Glomerular visceral epithelial cell (primary cell): Measurements from ENCODE around the gene ACSL3.
"Not testable (repeated sequence)": the region's sequence is repeated elsewhere in the genome, so short reads cannot be mapped to it uniquely, and the experiment has no call there.

ENCODE experiments used
- DNase-seq: peaks from one replicate; pipeline ENCODE4 v3.0.0-alpha.2; 2016; ENCODE audit errors: extremely low spot score

ACSL3 gene

DNA sequence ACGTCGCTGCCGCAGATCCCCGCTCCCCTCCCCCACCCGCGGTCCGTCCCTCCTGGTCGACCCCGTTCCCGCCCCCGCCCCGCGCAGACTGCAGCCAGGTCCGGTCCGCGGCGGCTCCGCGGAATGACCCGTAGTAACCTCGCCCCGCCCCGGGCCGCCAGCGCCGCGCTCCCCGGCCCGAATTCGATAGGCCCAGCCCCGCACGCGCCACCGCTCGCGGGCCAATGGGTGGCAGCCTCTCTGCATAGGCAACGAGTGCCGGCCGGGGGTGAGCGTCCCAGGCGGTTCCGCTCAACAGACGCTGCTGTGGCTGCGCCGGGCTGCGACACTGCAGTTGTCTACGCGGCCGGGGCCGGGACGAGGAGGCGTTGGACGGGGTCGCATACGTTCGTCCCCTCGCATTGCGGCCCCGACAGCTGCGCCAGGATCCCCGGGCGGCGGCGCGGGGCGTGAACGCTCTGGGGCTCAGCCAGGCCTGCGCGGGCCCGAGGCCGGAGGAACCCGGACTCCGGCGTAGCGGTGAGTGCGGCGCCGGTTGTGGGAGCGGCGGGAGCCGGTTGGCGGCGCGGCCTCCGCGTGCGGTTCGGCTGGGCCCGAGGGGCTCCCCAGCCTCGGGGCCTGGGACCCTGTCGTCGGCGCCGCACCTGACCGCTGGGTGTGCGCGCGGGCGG, at the start of gene ACSL3:
TSS of gene ACSL3 (plus strand) at position 297 of the 671 bp plus-strand sequence. CDS start 47,737 bp downstream, outside the sequence.
- DNase-seq = peak; percentile 96

DNA sequence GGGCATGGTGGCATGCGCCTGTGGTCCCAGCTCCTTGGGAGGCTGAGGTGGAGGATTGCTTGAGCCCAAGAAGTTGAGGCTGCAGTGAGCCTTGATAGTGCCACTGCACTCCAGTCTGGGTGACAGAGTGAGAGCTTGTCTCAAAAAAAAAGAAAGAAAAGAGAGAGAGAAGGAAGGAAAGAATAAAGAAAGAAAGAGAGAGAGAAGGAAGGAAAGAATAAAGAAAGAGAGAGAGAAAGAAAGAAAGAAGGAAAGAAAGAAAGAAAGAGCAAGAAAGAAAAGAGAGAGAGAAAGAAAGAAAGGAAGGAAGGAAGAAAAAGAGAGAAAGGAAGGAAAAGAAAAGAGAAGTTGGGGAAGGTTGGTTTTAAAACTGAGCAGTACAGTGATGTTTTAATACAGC, 49.0 kb upstream of the ACSL3 start:
- no peak for DNase-seq

DNA sequence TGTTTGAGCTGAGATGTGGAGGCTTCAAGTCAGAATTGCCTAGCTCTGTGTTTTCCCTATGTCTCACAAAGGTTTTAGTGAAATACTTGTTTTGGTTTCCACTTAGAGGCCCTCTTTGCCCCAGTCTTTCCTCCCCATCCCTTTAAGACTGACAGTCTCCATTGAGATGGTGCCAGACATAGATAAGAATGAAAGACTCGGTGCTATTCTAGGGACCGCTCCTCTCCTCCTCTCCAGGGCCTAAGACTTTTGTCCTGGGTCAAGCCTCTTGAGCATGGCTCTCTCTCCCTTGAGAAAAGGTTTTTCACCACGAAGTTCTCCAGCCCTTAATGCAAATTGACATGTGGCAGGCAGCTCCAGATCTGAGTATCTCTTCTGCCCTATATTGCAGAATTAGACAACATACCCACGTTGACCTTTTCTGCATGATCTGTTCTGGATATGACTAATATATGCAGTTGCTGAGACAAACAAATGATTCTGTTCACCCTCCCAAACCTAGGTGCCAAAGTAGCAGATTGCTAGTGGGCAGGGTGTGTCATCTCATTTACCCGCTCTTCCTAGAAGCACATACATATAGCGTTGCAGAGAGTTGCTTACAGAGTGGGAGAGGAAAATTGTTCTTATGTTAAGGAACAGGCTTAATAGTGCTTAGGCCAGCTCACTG, 47.5 kb upstream of the ACSL3 start:
- DNase-seq = no peak

DNA sequence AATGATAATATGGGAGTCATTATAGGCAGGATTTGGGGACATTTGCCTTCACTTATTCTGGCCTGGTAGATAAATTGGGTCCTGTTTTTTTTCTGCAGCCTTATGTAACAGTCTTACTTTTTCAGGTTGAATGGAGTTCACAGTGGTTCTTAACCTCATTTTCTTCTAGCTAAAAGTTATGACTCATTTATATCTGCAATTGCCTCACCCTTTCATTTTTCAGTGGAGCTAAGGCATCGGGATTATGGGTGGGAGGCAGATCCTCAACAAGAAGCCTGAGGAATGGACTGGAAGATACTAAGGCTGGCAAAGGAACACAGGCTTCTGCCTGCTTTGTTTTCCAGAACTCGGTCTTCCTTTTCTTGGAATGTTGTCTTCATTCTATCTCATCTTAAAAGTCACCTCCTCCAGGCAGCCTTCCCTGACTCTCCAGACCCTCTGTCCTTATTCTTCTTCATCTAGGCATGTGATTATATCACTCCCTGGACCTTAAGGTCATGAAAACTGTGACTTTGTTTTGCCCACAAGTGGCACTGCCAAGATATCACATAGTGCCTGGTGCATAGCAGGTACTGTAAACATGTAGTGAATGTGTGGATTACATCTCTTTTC, 41.0 kb upstream of the ACSL3 start:
- peak; percentile 51 for DNase-seq

DNA sequence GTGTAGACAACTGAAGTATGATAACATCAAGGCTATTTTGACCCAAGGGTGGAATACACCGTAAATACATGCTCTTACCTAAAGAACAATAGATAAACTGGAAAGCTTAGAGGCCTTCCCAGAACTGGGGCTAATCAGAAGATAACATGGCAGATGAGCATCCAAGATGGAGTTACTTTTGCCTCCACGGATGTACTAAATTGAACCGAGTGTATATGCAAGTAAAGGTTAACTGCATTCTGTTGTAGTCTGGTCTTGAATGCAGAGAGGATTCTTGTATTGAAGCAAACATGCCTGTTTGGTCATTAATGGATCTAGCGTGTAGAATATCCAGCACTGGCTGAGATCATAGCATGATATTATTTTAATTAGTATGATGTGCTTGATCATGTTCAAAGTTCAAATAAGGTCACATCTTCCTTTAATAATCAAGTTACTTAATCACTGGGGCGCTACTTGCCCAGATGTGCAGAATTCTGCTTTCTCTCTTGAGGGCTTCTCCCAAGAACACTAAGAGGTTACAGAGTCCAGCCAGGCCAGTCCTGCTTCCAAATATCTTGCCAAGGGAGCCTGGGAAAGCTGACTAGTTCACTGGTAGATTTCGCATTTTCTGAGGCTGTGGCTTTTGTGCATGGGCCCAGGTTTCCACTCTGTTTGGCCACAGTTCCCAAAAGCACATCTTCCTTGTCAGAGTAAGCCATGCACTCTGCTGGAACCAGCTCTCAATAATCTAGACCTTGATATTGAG, 37.5 kb upstream of the ACSL3 start:
- DNase-seq = no peak

DNA sequence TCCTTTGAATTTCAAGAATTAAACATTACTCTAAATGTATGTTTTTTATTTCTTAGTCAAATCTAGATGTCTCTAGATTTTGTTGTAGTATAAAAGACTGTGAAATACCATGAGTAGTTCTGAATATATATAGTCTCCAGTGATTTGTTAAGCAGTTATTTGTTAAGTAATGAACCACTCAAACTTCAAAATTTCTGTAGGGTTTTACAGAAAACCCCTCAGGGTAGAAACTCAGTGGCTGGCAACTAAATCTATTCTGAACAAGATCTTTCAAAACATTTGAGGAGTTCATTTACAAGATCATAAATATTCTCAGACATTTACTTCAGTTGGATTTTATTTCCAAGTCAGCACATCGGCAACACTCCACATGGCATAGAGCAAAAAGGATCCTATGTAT, 35.8 kb upstream of the ACSL3 start:
- DNase-seq = no peak

DNA sequence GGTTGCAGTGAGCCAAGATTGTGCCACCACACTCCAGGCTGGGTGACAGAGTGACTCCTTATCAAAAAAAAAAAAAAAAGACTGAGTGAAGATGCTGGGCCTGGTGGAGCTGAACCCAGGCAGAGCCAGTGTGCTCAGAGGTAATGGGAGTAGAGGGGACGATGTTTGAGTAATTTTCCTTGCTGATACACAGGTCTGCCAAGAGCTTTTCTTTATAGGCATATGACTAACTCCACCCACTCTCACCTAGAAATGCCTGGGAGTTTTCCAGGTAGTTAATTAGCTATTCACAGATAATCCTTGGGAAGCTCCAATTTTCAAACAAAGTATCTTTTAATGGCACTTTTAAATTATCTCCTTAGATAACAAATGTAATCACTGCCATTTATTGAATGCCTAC, 33.4 kb upstream of the ACSL3 start:
- no peak for DNase-seq

DNA sequence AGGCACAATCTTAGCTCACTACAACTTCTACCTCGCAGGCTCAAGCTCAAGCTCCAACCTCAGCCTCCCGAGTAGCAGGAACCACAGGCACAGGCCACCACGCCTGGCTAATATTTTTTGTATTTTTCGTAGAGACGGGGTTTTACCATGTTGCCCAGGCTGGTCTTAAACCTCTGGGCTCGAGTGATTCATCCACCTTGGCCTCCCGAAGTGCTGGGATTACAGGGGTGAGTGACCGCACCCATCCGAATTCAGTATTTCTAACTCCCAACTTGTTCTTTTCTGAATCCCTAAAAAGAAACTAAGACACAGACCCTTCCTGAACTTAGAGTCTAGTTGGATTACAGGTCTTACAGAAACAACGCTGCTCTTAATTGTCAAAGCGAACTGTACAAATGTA, 32.3 kb upstream of the ACSL3 start:
- DNase-seq = no peak

DNA sequence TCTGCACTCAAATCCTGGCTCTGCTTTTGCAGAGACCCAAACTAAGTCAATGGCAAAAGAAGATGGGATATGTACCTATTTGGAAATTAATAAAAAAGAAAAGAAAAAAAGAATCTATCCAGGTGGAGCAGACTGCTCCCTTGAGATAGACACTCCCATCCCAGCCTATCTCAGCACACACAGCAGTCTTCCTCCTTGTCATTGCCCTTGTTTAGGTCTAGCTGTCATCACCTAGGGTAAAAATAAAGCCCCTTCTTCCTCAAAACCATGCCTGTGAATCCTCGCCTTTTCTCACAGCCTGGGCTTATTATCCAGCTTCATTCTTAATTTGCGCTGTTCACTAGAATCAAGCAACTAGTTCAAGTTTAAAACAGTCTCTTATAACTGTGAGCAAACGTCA, 30.7 kb upstream of the ACSL3 start:
- DNase-seq = no peak

DNA sequence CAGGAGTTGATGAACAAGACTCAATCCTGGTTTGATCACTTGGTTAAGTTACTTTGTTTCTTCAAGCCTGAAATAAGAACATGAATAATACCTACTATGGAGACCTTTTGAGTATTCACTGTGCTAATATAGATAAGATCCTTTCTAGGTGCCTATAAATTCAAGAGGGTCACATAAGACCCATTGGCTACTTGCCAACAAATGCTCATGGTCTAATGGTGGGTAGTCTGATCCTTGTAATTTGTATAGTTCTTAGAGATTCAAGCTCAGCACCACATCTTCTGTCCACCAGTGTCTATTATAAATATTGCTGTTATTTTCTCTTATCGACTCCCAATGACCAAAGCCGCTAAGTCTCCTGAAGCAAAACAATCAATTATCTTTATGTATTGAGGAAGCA, 27.4 kb upstream of the ACSL3 start:
- DNase-seq = no peak

DNA sequence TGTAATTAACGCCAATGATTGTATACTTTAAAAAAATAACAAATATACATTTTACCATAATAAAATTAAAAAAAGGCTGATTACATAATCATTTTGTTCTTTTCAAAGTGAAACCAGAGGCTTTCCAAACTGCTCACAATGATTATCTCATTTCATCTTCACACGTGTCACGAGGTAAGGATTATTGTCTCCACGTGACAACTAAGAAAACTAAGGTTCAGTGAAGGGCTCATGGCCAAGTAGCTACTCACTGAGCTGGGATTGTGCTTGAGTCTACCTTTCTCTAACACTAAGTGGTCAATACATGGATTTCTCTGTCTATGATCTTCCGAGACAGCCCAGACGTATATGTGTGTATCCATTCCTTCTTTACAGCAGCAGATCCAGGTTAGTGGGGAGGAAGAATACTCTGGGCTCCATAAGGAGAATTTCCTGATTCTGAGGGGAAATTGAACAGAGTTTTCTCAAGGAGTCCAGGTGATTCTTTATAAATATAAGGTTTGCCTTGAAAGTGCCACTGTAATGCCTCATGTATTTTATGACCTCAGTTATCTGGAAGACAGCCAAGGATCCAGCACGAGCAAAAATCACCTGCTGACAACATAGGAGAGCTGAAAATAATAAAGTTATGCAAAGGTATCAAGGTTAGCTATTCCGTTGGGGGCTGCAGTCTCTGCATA, 25.6 kb upstream of the ACSL3 start:
- DNase-seq = peak; percentile 56

DNA sequence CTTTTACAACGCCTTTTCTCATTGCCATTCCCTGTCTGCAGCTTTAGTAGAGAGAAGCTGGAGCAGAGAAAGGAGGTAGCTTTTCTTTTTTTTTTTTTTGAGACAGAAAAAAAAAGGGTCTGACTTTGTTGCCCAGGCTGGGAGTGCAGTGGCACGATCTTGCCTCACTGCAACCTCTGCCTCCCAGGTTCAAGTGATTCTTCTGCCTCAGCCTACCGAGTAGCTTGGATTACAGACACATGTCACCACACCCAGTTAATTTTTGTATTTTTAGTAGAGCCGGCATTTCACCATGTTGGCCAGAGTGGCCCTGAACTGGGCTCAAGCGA, 25.0 kb upstream of the ACSL3 start:
- DNase-seq = no peak

DNA sequence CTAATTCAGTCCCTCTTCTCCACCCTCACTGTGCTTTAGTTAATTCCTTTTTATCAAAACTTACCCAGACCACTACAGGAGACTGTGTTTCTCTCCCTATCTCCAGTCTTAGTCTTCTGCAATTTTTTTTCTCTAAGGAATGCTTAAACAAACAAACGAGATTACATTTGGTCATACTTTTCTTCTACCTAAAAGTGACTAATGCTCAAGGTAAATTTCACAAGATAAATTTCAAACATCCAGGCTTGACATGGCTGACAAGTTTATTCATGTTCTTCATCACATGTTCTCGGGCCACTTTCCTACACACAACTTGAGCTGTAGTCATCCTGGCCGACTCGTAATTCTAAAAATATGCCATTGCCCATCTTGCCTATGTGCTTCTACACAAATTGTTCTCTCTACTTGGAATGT, 23.2 kb upstream of the ACSL3 start:
- DNase-seq = peak; percentile 77

DNA sequence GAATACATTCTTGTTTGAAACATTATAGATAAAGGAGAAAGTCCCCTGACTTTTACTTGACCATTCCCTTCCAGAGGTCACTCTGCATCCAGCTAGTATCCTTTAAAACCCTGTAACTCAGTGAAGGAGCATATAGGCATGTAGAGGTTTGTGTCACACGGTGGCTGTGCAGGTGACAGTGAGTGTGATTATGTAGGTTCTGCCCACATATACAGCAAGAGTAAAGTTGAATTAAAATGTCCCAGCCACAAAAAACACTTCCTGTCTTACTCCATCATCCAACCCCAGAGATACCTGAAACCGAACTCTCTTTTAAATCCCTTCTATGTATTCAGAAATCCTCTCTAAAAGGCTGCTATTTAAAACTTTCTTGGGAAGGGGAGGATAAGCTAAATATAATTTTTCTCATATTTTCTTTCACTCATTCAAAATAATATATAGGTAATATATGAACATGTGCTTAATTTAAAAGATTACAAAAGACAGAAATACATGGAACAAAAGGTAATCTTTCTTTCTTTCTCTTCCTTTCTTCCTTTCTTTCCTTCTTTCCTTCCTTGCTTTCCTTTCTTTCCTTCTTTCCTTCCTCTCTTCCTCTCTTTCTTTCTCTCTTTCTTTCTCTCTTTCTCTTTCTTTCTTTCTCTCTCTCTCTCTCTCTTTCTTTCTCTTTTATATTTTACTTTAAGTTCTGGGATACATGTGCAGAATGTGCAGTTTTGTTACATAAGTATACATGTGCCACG, 20.6 kb upstream of the ACSL3 start:
- DNase-seq = no peak

DNA sequence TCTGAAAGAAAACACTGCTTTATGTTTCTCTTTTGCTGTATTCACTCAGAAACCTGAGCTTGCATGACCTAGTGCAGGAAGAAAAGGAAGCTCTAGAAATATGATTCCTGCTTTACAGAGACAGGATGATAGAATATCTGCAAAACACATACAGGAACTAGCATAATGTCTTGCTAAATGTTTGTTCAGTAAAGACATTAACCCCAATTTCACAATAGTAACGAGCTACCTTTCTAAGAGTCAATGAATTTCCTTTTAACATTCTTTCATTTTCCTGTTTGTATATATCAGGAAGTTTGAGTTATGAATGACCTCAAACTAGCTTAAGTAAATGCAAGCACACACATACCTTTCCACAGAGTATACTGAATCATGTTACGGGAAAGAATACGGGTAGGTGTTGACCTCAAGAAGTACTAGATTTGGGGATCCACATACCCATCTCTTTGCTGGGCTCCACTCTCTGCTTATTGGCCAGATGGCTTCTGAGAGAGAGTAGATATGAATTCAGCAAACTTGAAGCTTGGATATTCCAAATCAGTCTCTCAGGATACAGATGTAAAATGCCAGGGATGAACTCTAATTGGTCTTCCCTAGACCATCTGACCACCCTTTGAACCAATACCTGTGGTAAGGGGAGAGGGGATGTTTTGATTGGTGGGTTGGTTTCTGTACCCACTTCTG, 18.2 kb upstream of the ACSL3 start:
- DNase-seq = no peak

DNA sequence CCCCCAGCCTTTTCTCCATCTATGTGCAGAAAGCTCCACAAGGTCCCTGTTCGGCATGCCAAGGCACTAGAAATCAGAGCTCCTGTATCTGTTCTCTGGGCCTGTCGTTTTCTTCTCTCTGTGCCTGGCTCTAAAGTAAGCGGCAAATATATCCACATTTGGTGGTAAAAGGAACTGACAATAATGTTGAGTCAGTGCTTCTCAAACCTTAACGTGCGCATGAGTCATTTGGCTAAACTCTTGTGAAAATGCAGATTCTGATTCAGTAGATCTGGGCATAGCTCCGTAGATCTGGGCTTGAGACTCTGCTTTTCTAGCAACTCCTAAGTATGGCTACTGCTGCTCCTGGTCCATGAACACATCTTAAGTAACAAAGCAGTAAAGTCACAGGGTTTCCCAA, 16.5 kb upstream of the ACSL3 start:
- peak; percentile 44 for DNase-seq

DNA sequence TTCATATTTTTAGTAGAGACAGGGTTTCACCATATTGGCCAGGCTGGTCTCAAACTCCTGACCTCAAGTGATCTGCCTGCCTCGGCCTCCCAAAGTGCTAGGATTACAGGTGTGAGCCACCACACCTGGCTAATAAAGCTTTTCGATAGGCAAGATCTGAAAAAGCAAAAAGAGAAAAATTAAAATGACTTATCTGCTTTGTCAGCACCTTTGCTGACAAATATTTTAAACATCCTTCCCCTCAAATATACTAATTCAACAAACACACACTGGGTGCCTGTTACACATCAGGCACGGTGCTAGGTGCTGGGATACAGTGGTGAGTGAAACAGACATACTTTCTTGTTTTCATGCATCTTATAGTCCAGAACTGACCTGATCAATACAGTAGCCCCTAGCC, 15.5 kb upstream of the ACSL3 start:
- DNase-seq = not testable (repeated sequence)

DNA sequence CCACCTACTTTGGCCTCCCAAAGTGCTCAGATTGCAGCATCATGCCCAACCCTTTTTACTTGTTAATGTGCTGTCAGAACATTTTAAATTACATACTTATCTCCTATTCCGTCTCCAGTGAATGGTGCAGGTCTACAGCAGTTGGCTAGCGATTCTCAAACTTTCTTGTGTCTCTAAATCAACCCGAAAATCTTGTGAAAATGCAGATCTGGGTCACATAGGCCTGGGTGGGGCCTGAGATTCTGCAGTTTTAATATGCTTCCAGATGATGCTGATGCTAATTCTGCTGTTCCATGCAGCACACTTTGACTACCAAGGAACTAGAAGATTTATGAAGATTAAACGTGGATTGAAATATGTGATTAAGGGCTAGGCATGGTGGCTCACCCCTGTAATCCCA, 14.8 kb upstream of the ACSL3 start:
- DNase-seq = no peak

DNA sequence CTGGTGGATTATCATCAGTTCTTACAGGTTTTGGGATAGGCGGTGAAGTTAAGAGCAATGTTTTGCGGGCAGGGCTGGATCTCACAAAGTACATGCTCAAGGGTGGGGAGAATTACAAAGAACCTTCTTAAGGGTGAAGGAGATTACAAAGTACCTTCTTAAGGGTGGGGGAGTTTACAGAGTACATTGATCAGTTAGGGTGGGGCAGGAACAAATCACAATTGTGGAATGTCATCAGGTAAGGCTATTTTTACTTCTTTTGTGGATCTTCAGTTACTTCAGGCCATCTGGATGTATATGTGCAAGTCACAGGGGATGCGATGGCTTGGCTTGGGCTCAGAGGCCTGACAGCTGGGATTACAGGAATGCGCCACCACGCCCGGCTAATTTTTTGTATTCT, 12.8 kb upstream of the ACSL3 start:
- DNase-seq = not testable (repeated sequence)

DNA sequence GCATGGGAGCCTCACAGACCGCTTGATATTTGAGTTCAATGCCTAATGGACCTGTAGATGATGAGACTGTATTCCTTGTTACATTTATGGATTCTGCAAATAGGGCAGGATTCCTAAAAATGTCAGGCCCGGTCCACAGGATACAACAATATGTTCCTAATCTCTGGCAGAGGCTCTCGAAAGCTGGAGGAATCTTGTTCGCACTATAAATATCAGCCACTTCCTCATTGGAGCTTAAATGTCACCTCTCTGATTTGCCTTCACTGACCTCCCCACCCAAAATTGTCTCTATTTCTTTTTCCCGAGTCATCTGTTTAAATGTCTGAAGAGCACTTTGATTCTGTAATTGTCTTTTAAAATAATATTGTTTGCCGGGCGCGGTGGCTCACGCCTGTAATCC, 12.0 kb upstream of the ACSL3 start:
- DNase-seq = no peak
